HS-27A (cell line): ENCODE measurements around the gene MED4.

Experiments used
- DNase-seq: peaks from one replicate; pipeline ENCODE4 v3.0.0-alpha.2; 2012; ENCODE audit warnings: low read depth, missing footprints

MED4 gene

DNA sequence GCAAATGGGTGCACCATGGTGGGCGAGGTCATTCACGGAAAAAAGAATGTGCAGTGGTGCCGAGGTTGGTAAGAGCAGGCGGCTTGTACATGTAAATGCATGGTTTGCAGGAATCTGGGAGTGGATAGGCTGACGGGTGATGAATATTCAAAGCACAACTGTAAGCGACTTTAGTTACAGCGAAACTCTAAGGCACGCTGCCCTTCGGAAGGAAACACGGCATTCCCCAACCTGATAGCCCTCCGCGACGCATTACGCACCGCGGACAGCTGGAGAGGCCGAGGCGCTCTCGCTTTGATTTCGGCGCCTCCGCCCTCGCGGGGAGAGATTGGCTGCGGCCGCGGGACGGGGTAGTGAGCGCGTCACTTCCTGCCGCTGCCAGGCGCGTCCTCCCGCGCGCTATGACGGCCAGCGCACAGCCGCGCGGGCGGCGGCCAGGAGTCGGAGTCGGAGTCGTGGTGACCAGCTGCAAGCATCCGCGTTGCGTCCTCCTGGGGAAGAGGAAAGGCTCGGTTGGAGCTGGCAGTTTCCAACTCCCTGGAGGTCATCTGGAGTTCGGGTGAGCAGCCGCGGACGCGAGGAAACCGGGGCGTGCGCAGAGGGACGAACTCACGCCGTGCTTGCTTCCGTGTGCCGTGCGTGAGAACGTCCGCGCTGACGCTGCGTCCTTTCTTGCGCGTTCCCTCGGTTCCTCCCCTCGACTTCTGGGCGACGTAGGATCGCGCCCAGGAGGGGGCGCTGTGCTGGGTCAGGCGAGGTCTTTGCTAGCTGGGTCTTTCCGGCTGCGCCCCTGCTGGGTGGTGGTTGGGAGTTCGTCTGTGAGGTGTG lies 57.3 kb downstream of the MED4 start, which contains the start of gene NUDT15:
NUDT15 (plus strand) TSS at position 381 of the 828 bp plus-strand sequence; CDS start at position 402, 21 bp downstream.
- peak; percentile 72 for DNase-seq

DNA sequence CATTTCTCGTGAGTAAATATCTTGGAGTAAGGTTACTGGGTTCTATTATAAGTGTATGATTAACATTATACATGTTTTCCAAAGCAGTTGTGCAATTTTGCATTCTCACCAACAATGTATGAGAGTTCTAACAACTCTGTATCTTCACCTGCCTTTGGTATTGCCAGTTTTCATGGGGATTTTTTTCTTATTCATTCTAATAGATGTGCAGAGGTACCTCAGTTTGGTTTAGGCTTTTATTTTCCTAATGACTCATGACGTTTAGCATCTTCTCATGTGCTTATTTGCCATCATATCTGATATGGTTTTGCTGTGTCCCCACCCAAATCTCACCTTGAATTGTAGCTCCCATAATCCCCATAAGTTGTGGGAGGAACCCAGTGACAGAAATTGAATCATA lies 65.0 kb downstream of the MED4 start:
- no peak for DNase-seq

DNA sequence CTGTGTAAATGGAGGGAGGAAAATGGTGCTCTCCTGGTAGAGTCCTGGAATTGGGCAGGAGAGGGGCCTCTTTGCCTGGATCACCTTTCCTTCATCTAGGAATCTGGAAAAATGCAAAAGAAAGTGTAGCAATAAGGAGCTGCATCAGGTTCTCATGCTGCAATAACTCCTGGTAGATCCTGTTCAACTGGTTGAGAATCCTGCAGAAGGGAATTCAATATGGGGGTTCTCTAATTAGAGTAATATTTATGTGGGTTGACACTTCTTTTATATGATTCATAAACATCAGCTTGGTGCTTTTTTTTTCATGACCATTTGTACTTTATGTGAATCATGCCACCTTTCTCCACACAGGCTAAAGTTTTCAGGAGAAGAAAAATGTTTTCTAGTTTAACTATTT lies 66.8 kb downstream of the MED4 start:
- no peak for DNase-seq
